PC-9 (cell line): ENCODE data around the gene POMGNT2.

ENCODE experiments used
- CTCF ChIP-seq: fragments of 200-600 bp; sonication (generic); conservative IDR thresholded peaks from 2 replicates; pipeline ENCODE4 v1.6.1; 2017; ENCODE audit warnings: mixed run types, antibody characterized with exemption, mild to moderate bottlenecking, moderate library complexity
- EZH2 ChIP-seq: fragments of 200-600 bp; sonication (generic); IDR thresholded peaks from 2 replicates; pipeline ENCODE4 v1.8.0; 2017; ENCODE audit warnings: antibody characterized with exemption, low read depth

- TF ChIP-seq CTCF, result no peak
- no peak for TF ChIP-seq EZH2
Measured at GRCh38 chr3:43043793-43044192, 62.1 kb downstream of the POMGNT2 start.
